HG03521 (cell line): Measurements from ENCODE around the gene MAP7D1.
"Not testable (repeated sequence)": the region's sequence is repeated elsewhere in the genome, so short reads cannot be mapped to it uniquely, and the experiment has no call there.

Experiments
- ATAC-seq: cut with Tn5 transposase; IDR thresholded peaks from one replicate; pipeline ENCODE4 v1.9.1; 2021; ENCODE audit warnings: mild to moderate bottlenecking, moderate library complexity; ENCODE audit not compliant: unreplicated experiment

Gene MAP7D1

GRCh38 chr1:36198641-36199040 is 42.7 kb downstream of the MAP7D1 start:
- no peak for ATAC-seq

GRCh38 chr1:36199934-36200741 is 44.2 kb downstream of the MAP7D1 start:
- ATAC-seq: no peak

- no peak for ATAC-seq
These were observed 47.1 kb downstream of the MAP7D1 start for GRCh38 chr1:36203027-36203553.

- ATAC-seq: no peak
These were observed 47.8 kb downstream of the MAP7D1 start for GRCh38 chr1:36203554-36204346.

- no peak for ATAC-seq
These were observed 48.5 kb downstream of the MAP7D1 start for GRCh38 chr1:36204347-36204909.

- ATAC-seq: no peak
These were observed 50.4 kb downstream of the MAP7D1 start for GRCh38 chr1:36206323-36206858.

- ATAC-seq: no peak
These were observed 51.4 kb downstream of the MAP7D1 start for GRCh38 chr1:36207339-36207738.

- ATAC-seq: no peak
These were observed 53.2 kb downstream of the MAP7D1 start for GRCh38 chr1:36208978-36209703.

- ATAC-seq: no peak
These were observed 55.3 kb downstream of the MAP7D1 start for GRCh38 chr1:36211307-36211706.

- ATAC-seq: no peak
These were observed 55.9 kb downstream of the MAP7D1 start for GRCh38 chr1:36211841-36212240.

- ATAC-seq: no peak
These were observed 56.8 kb downstream of the MAP7D1 start for GRCh38 chr1:36212782-36213181.

- no peak for ATAC-seq
These were observed 61.7 kb downstream of the MAP7D1 start for GRCh38 chr1:36217670-36218069.

GRCh38 chr1:36221901-36222300 is 65.9 kb downstream of the MAP7D1 start:
- not testable (repeated sequence) for ATAC-seq

- ATAC-seq: no peak
These were observed 66.8 kb downstream of the MAP7D1 start for GRCh38 chr1:36222481-36223380.

- peak; percentile 14 for ATAC-seq
These were observed 67.5 kb downstream of the MAP7D1 start for GRCh38 chr1:36223381-36223995.

- ATAC-seq: peak; percentile 91
These were observed 68.1 kb downstream of the MAP7D1 start, which contains the start of gene THRAP3 for GRCh38 chr1:36223996-36224536. TSS of gene THRAP3 (plus strand) at chr1:36224443. CDS start at chr1:36282564, 58,121 bp downstream.

- peak; percentile 43 for ATAC-seq
These were observed 68.8 kb downstream of the MAP7D1 start for GRCh38 chr1:36224537-36225282.
